CMK (cell line): ENCODE measurements around the gene FAM114A1.
A peak's percentile ranks its signal among the peaks of the same experiment; 100 is the strongest.

Source experiments
- DNase-seq: peaks from one replicate; pipeline ENCODE4 v3.0.0-alpha.2; 2010; ENCODE audit warnings: low read depth

FAM114A1 gene

GRCh38 chr4:38859501-38859900 is 8.1 kb upstream of the FAM114A1 start:
- DNase-seq: no peak

GRCh38 chr4:38860788-38861424 is 6.7 kb upstream of the FAM114A1 start:
- peak; percentile 56 for DNase-seq

- DNase-seq: no peak
Measured at GRCh38 chr4:38861791-38862190, 5.8 kb upstream of the FAM114A1 start.

GRCh38 chr4:38865445-38865844 is 2.2 kb upstream of the FAM114A1 start:
- DNase-seq: no peak

- no peak for DNase-seq
Measured at GRCh38 chr4:38866973-38867477, 581 bp upstream of the FAM114A1 start.

- DNase-seq: no peak
Measured at GRCh38 chr4:38868059-38868960, 704 bp downstream of the FAM114A1 start.

- no peak for DNase-seq
Measured at GRCh38 chr4:38869511-38869910, 1.9 kb downstream of the FAM114A1 start.

GRCh38 chr4:38870098-38870808 is 2.6 kb downstream of the FAM114A1 start:
- DNase-seq: no peak

GRCh38 chr4:38871593-38871992 is 4.0 kb downstream of the FAM114A1 start:
- no peak for DNase-seq

- no peak for DNase-seq
Measured at GRCh38 chr4:38872620-38873019, 5.0 kb downstream of the FAM114A1 start.

GRCh38 chr4:38873290-38873944 is 5.8 kb downstream of the FAM114A1 start:
- DNase-seq: no peak

- DNase-seq: no peak
Measured at GRCh38 chr4:38876636-38877035, 9.0 kb downstream of the FAM114A1 start.

GRCh38 chr4:38884254-38884653 is 16.6 kb downstream of the FAM114A1 start:
- no peak for DNase-seq

- no peak for DNase-seq
Measured at GRCh38 chr4:38889143-38889542, 21.5 kb downstream of the FAM114A1 start.

- DNase-seq: no peak
Measured at GRCh38 chr4:38891051-38891983, 23.7 kb downstream of the FAM114A1 start.

GRCh38 chr4:38894322-38894982 is 26.8 kb downstream of the FAM114A1 start:
- DNase-seq: no peak

- DNase-seq: no peak
Measured at GRCh38 chr4:38896940-38897339, 29.3 kb downstream of the FAM114A1 start.

- no peak for DNase-seq
Measured at GRCh38 chr4:38898245-38898644, 30.6 kb downstream of the FAM114A1 start.

GRCh38 chr4:38902221-38902620 is 34.6 kb downstream of the FAM114A1 start:
- DNase-seq: no peak

GRCh38 chr4:38902695-38903094 is 35.1 kb downstream of the FAM114A1 start:
- DNase-seq: no peak
